HepG2 (cell line): Measurements from ENCODE around the gene CENPP.

Experiments
- DRAP1 ChIP-seq: IDR thresholded peaks from 2 replicates; pipeline ENCODE4 v1.6.1; 2016; ENCODE audit warnings: missing genetic modification reagents, missing compliant biosample characterization
- MAX ChIP-seq: IDR thresholded peaks from 2 replicates; pipeline ENCODE4 v1.6.1; 2012; ENCODE audit warnings: inconsistent platforms
- RFX5 ChIP-seq: IDR thresholded peaks from 2 replicates; pipeline ENCODE4 v1.6.1; 2011; ENCODE audit warnings: low read depth, low read length, improper control_type of control experiment
- TFAP4 ChIP-seq: sonication (generic); IDR thresholded peaks from 2 replicates; pipeline ENCODE4 v1.6.1; 2016; ENCODE audit warnings: low read depth, borderline replicate concordance
- ZNF558 ChIP-seq: sonication (generic); formaldehyde crosslinking; IDR thresholded peaks from 2 replicates; pipeline ENCODE4 v1.9.0; 2022; ENCODE audit warnings: mild to moderate bottlenecking, missing genetic modification reagents, borderline replicate concordance

GRCh38 chr9:92476962-92477361 lies 151.2 kb downstream of the CENPP start:
- TF ChIP-seq TFAP4, result no peak
- TF ChIP-seq ZNF558 (CRISPR knock-in tag), result no peak
- no peak for TF ChIP-seq MAX
- TF ChIP-seq DRAP1 (CRISPR knock-in tag), result no peak
- no peak for TF ChIP-seq RFX5
